Right ventricle myocardium superior (tissue), 1 donor: Measurements from ENCODE around the gene CFAP20DC. TPM values are rescaled to one million over a fixed set of nuclear protein-coding genes. Genes with fewer than 3 reads are reported as not detected.
A peak's percentile ranks its signal among the peaks of the same experiment; 100 is the strongest.
"Not testable (repeated sequence)": the region's sequence is repeated elsewhere in the genome, so short reads cannot be mapped to it uniquely, and the experiment has no call there.

Experiments
- ATAC-seq: fragments of 200-7000 bp; cut with Tn5 transposase; one replicate; pipeline ENCODE4 v1.9.1; 2020; ENCODE audit warnings: mild to moderate bottlenecking; ENCODE audit not compliant: poor library complexity
- DNase-seq: peaks from one replicate; pipeline ENCODE4 v3.0.0-alpha.2; 2020
- intact Hi-C: fragments of 100-400 bp; cut with DNase I; formaldehyde crosslinking; loops from one replicate; pipeline ENCODE4 v1.11.2; 2022
- total RNA-seq: library from RNA; stranded (reverse); fragmentation: NEBNext Ultra II Directional; extraction: Animal tissue kit (Norgen Biotek cat#: 25700); gene quantifications from one replicate; pipeline ENCODE4 v1.2.1, GENCODE V29; 2021
- donor health status: DM: no; HTN: yes; CAD: no; lungs with severe emphysema.

CFAP20DC gene
- total RNA-seq, 1 donor from 2014 or later, result 0.22 TPM

DNA sequence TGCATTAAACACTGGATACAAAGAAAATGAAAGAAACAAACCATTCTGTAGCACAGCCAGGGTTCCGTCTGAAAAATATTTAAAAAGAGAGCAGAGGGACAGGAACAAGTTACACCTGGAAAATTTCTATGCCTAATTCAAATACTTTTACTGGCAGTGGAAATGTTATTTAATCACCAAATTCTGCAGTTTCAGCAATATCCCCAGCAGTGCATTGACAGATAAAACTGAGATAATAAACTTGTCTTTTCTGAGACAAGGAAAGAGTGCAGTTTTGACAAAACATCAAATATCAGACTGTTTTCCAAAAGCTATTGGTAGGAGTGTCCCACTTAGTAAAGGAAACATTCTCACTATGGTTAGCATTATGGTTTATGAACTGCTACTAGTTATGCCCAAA, 209.9 kb downstream of the CFAP20DC start:
- DNase-seq, result no peak
- intact Hi-C loops, result no loop called here

GRCh38 chr3:58839187-58839586, 210.6 kb downstream of the CFAP20DC start:
- ATAC-seq (no peak), DNase-seq (no peak)
- intact Hi-C loops, result no loop called here

More for the DNA sequence above, 209.9 kb downstream of the CFAP20DC start:
- no peak for ATAC-seq

DNA sequence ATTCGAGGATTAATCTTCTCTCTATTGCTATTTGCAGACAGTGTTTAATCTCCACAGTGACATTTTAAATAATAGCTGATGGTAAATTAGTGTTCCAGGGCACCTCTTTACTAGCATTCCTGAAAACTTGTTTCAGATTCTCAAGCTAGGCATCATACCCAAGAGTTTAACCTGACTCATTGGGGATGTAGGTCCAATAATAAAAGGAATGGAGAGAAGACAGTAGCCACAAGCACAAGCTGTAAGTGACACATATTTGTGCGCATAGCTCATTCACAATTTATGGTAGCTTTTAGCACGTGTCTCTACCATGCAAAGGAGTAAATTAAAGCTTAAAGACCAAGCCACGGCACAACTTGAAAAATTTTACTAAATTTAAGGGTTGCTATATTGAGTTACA, 212.0 kb downstream of the CFAP20DC start:
- DNase-seq (no peak), ATAC-seq (no peak)
- intact Hi-C loops, result no loop called here

DNA sequence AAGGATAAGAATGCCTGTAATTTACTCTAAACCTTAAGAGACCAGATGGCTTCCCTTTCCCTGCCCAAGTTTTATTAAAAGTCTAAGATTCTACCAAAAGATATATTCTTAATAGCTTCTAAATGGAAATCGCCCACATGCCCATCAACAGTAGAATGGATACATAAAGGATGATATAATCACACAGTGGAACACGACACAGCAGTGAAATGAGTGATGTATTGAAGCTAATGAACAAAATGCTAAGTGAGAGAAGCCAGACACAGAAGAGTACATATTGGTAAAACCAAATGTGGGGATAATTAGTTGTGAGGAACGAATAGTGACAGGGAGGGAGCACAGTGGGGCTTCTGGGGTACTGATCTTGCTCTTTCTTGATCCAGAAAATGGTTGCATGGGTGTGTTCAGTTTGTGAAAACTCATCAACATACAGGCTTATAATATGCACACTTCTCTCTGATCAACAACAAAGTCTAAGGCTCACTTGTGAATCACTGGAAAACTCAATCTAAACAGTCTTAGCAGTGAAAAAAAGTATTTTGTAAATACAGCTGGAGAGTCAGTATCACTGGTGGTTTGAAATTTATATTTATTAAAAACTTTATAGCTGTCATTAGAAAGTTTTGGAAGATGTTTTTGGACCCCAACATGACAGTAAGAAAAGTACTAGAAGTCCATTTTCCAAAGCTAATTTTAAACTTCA, 212.5 kb downstream of the CFAP20DC start:
- no peak for DNase-seq
- intact Hi-C loops, result no loop called here
- no peak for ATAC-seq

DNA sequence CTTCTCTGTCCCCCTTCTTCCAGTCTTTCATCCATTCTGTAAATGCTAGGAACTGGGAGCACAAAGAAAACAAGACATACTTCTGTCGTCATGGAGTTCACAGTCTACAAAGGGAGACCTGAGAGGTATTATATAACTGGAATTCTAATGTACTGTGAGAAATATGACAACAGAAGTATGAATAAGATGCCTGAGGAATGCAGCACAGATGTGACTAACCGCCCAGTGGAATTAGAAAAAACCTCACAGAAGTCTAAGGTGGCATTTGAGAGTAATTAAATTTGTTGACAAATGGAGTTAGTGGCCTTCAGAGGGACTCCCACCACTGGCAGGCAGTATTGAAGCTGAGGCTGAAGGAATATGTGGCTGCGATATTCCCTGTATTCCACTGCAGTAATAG, 214.7 kb downstream of the CFAP20DC start:
- ATAC-seq, result no peak
- DNase-seq, result no peak
- intact Hi-C loops, result no loop called here

DNA sequence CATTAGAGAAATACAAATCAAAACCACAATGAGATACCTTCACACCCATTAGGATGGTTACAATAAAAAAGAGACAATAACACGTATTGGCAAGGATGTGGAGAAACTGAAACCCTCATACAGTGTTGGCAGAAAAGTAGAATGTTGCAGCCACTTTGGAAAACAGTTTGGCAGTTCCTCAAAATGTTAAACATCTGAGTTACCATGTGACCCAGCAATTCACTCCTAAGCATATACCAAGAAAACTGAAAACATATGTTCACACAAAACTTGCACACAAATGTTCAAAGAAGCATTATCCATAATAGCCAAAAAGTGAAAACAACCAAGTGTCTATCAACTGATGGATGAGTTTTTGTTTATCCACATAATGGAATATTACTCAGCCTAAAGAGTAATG, 216.3 kb downstream of the CFAP20DC start:
- no peak for DNase-seq

DNA sequence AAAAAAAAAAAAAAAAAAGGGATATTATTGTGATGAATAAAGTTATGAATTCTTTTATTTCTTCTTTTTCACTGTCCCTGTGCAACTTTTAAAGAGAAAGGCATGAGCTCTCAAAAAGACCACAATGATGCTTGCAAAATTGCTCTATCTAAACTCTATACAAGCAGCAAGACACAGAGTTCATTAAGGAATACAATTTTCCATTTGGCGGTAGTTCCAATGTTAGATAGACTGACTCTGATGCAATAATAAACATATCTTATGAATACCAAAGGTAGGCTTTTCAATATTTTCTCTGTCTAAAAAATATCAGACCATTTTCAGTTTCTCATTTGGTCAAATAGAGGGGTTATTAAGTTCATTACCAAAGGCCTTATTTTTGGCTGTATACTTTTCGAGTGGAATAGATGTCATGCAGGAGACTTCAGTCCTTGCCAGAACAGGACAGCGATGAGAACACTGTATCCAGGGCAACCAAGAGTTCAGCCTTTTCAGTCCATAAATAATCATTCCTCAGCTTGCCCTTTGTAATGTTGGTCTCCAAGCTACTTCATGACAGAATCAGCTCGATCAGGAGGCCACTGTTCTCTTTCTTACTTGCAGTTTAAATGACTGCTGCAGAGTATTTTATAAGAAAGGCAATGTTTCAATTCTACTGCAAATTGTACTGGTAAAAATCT, 220.4 kb downstream of the CFAP20DC start:
- intact Hi-C loops, result no loop called here
- no peak for DNase-seq

More for the DNA sequence above, 216.3 kb downstream of the CFAP20DC start:
- ATAC-seq, result no peak
- intact Hi-C loops, result no loop called here

DNA sequence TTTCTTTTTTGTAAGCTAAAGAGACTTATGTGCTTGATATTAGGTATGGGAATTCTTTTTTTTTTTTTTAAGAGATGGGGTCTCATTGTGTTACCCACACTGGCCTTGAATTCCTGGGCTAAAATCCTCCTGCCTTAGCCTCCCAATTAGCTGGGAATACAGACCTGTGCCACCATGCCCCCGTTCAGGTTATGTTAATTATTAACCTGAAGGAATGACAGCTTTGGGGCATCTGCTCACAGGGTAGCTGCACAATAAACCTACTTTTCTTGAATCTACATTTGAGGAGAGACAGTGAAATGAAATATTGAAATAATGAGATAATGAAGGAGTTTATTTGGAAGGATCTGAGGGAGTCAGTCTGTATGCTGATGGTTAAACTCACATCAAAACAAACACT, 225.0 kb downstream of the CFAP20DC start:
- intact Hi-C loops, result no loop called here
- ATAC-seq (no peak), DNase-seq (no peak)

More for the DNA sequence above, 220.4 kb downstream of the CFAP20DC start:
- no peak for ATAC-seq

- DNase-seq (peak; percentile 42), ATAC-seq (no peak)
- intact Hi-C loops, result no loop called here
Measured at GRCh38 chr3:58824285-58824684, 225.5 kb downstream of the CFAP20DC start.

DNA sequence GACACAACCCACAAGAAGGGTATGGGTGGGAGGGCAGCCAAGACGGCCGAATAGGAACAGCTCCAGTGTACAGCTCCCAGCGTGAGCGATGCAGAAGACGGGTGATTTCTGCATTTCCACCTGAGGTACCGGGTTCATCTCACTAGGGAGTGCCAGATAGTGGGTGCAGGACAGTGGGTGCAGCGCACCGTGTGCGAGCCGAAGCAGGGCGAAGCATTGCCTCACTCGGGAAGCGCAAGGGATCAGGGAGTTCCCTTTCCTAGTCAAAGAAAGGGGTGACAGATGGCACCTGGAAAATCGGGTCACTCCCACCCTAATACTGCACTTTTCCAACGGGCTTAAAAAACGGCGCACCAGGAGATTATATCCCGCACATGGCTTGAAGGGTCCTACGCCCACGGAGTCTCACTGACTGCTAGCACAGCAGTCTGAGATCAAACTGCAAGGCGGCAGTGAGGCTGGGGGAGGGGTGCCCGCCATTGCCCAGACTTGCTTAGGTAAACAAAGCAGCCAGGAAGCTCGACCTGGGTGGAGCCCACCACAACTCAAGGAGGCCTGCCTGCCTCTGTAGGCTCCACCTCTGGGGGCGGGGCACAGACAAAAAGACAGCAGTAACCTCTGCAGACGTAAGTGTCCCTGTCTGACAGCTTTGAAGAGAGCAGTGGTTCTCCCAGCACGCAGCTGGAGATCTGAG, 243.1 kb downstream of the CFAP20DC start:
- DNase-seq, ATAC-seq, intact Hi-C loops: not testable (repeated sequence)

DNA sequence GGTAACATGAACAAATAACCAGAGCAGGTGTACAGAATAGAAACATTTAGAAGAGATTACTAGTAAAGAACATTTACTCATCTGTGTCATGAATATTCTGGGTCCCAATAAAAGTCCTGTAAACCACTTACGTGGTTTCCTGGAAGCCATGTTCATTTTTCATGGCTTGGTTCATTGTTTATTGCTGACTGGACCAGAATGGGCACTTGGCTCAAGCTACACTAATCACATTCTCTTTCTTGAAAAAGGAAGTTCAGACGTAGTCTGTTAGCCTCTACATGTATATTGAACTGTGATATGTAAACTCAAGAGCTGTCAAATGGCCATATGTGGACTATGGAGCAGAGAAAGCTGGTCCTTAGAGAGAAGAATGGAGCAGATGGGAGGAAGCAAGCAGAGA, 244.9 kb downstream of the CFAP20DC start:
- no peak for DNase-seq
- intact Hi-C loops, result no loop called here
- no peak for ATAC-seq

DNA sequence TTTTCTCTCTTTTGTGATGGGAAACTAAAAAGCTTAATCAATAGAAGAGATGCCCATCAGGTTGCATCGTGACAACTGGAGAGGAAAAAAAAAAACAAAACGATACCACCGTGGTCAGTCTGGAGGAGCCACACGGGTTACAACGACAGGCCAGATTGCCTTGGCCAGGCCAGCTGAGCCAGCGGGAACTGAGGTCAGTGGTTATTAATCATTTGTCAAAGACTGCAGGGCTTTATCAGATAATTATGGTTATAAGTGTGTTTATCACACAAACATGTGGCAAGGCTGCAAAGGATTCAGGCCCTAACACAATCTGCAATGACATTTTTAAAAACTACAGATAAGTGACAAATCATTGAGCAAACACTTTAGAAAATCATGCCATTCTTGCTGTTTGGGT, 248.3 kb downstream of the CFAP20DC start:
- DNase-seq (no peak), ATAC-seq (no peak)
- intact Hi-C loops, result no loop called here

DNA sequence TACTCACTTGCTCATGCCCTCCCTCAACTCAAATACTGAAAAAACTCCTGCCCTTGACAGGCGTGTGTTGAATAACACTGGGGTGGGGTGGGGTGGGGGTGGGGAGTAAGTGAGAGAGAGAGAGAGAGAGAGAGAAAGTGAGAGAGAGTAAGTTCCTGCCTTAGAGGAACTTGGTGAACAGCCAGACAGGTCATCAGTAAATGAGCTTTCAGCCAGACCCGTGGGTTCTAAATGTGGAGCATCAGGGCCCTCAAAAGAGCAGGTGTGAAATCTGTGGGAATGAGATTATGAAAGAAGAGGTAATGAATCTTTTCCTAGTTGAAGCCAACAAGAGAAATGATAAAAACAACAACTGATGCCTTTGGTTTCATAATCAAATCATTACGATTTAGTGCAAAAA, 248.9 kb downstream of the CFAP20DC start:
- no peak for DNase-seq
- no peak for ATAC-seq
- intact Hi-C loops, result no loop called here

DNA sequence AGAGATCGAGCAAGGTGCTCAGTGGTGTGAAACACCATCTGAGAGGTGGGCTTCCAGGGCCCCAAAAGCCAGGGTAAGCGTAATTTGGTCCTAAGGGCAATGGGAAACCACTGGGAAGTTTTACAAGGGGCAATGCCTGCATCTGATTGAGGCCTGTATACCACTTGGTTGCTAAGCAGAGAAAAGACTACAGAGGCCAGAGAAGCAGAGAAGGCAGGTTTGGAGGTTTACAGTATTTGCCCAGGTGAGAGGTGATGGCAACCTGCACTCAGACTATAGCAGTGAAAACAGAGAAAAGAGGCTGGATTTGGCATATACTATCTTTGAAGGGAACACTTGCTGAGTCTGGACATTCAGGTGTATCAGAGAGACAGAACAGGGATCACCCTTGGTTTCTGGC, 249.8 kb downstream of the CFAP20DC start:
- intact Hi-C loops, result no loop called here
- no peak for DNase-seq
- ATAC-seq, result no peak

GRCh38 chr3:58799271-58799670, 250.6 kb downstream of the CFAP20DC start:
- intact Hi-C loops, result no loop called here
- DNase-seq, result no peak
- no peak for ATAC-seq

- intact Hi-C loops, result no loop called here
- DNase-seq, result no peak
- ATAC-seq, result no peak
Measured at GRCh38 chr3:58798312-58798711, 251.5 kb downstream of the CFAP20DC start.

- no peak for DNase-seq
- intact Hi-C loops, result no loop called here
- ATAC-seq, result no peak
Measured at GRCh38 chr3:58794750-58795149, 255.1 kb downstream of the CFAP20DC start.

DNA sequence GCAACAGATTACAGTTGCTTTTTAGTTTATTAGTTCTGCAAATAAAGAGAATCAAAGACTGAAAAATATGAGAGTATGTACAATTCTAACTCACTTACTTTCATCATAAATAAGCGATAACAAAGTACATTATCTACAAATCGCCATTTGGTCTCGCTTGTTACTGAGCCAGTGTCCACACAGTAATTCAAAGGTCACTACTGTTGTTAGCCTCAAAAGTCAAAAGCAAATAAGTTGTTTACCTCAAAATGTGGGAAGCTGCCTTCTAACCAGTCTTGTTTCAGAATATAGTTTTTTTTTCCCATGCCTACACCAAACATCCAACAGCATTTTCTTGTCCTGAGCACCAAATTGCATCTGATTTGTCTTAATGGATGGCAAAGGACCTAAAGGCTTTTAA, 255.9 kb downstream of the CFAP20DC start:
- intact Hi-C loops, result no loop called here
- ATAC-seq, result no peak
- no peak for DNase-seq

GRCh38 chr3:58792921-58793451, 256.8 kb downstream of the CFAP20DC start:
- DNase-seq, result no peak
- intact Hi-C loops, result no loop called here
- ATAC-seq, result no peak

DNA sequence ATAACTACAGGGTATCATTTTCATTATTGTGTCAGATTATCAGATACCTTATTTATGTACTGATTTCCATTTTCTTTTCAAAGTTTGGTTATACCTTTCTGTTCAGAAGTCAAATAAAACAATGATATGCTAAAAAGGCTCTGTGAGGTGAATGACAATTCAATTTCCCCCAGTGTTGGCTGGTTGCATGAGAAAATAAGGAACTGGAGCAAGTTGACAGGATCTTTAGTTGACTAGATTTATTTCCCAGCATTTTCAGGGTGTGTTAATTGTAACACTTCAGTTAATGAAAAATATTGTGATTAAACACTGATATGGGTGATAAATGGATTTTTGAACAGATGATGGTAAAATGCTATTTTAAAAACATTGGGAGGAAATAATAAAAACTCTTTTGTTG, 260.4 kb downstream of the CFAP20DC start:
- DNase-seq (no peak), ATAC-seq (no peak)
- intact Hi-C loops, result no loop called here
